HEK293T (cell line): ENCODE measurements around the gene LMTK2.

ENCODE experiments used
- CTCF ChIA-PET: fragments of 350-600 bp; formaldehyde crosslinking; extraction: SDS; loops from one replicate; lab custom pipeline; 2021; ENCODE audit warnings: antibody characterized with exemption, inconsistent platforms; lab: Yijun Ruan, JAX
- POLR2A ChIA-PET: fragments of 350-600 bp; formaldehyde crosslinking; extraction: SDS; loops from one replicate; lab custom pipeline; 2020; ENCODE audit warnings: antibody characterized with exemption, inconsistent platforms; lab: Yijun Ruan, JAX
- DNase-seq: peaks from one replicate; pipeline ENCODE4 v3.0.0; 2012; ENCODE audit warnings: mixed read lengths; ENCODE audit errors: extremely low spot score
- HDGF ChIP-seq: fragments of 450-650 bp; IDR thresholded peaks from 2 replicates; pipeline ENCODE4 v1.6.1; 2017; ENCODE audit warnings: antibody characterized with exemption, borderline replicate concordance

Gene LMTK2

DNA sequence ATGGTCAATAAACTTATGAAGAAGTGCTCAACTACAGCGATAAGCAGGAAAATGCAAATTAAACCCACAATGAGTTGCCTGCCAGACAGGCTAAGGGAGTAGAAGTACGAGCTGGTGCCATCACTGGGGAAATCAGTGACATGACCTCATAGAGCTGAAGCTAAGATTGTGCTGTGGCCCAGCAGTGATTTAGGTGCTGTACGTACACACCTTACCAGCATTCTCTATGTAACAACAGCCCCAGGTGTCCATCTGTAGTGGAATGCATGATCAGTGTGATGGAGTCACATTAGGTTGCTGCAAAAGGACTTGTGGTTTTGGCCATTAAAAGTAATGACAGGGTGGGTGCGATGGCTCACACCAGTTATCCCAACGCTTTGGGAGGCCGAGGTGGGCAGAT is 151.0 kb downstream of the LMTK2 start:
- TF ChIP-seq HDGF = no peak
- CTCF ChIA-PET = no interaction called here
- POLR2A ChIA-PET = no interaction called here
- no peak for DNase-seq
